ENCODE data around the gene SMIM32.

GRCh38 chr5:136193322-136193935 is 467 bp upstream of the SMIM32 start:
- TF ChIP-seq CTCF (IDR thresholded peaks at IDR 0.05): no peak
- TF ChIP-seq POLR2A (IDR thresholded peaks at IDR 0.05): no peak

All from right lobe of liver (tissue), 4 donors.